Upper lobe of left lung (tissue), 4 donors: ENCODE results near the gene KCNJ6.

Source experiments
- CTCF ChIP-seq, 6 experiments: fragments of 450-650 bp in 4 of 6; fragments of 200-600 bp in 2 of 6; sonication (generic) in 2 of 6; IDR thresholded peaks; one replicate each; pipeline ENCODE4 v1.5.1; 2016 to 2019; ENCODE audit warnings: antibody characterized with exemption in 6 of 6
- POLR2A ChIP-seq, 4 donors: fragments of 450-650 bp; IDR thresholded peaks; one replicate each; pipeline ENCODE4 v1.5.1; 2016 to 2017; ENCODE audit warnings: antibody characterized with exemption in 4 of 4, mild to moderate bottlenecking in 2 of 4
- POLR2AphosphoS5 ChIP-seq, 2 donors: sonication (generic); formaldehyde crosslinking; IDR thresholded peaks; one replicate each; pipeline ENCODE4 v1.5.1; 2017; ENCODE audit warnings: antibody characterized with exemption in 2 of 2

DNA sequence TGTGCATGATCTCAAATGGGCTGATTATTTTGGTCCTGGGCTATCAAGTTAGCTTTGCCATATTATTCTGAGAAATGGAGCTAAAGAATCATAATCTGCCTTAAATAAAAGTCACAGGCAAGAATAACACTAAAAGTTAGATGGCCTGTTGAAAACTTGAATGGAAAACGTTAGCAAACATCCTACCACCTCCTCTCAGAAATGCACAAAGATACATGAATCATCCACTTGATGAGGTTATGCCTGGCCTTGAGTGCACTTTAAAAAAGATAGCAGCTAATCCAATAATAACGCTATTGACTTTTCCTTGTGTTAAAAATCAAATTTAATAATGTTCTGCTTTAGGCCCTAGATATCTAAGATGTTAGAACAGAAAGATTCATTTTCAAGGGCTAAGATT lies 108.0 kb downstream of the KCNJ6 start:
- TF ChIP-seq POLR2A (IDR thresholded peaks at IDR 0.05) (no peak), CTCF (IDR thresholded peaks at IDR 0.05) (no peak), POLR2AphosphoS5 (IDR thresholded peaks at IDR 0.05) (no peak)
